Measurements from ENCODE around the gene FADS6. TPM values are rescaled to one million over a fixed set of nuclear protein-coding genes. Genes with fewer than 3 reads are reported as not detected.

FADS6 gene
- polyA plus RNA-seq, 1 donor (not counting 4 experiments of a cell fraction or from before 2014, with no cell fraction given): 0.07 TPM

- Histone ChIP-seq H3K9me3 (ENCODE audit: control insufficient read depth, low read depth, low read length) (no peaks in the 10 kb centered on the region), H3K9ac (ENCODE audit: control insufficient read depth, extremely low read depth, insufficient read depth, low read length) (no peak overlapping the region), H3K4me3 (ENCODE audit: control insufficient read depth in 2 of 3, extremely low read depth in 1 of 3, insufficient read depth in 2 of 3, low read depth in 1 of 3, low read length in 3 of 3) (no peak overlapping the region), H2AFZ (ENCODE audit: control insufficient read depth, low read length) (no peak overlapping the region), H3K27me3 (ENCODE audit: control insufficient read depth, extremely low read depth, insufficient read depth, low read length) (peaks cover 46% of the 10 kb centered on the region), H3K9me1 (ENCODE audit: control insufficient read depth, extremely low read depth, insufficient read depth, low read length) (no peaks in the 10 kb centered on the region), H3K36me3 (ENCODE audit: control insufficient read depth in 2 of 2, extremely low read depth in 1 of 2, insufficient read depth in 2 of 2, low read length in 2 of 2) (no peaks in the 10 kb centered on the region), H3K4me2 (ENCODE audit: control insufficient read depth, extremely low read depth, insufficient read depth, low read depth, low read length) (no peak overlapping the region), H3K4me1 (ENCODE audit: control insufficient read depth, extremely low read depth, insufficient read depth, low read length) (peaks cover 19% of the 10 kb centered on the region), H4K20me1 (ENCODE audit: control insufficient read depth, extremely low read depth, insufficient read depth, low read length) (no peaks in the 10 kb centered on the region), H3K27ac (ENCODE audit: control insufficient read depth, insufficient read depth, low read length) (no peak overlapping the region), H3K79me2 (ENCODE audit: control insufficient read depth, insufficient read depth, low read length) (no peaks in the 10 kb centered on the region)
- FAIRE-seq (no peak), DNase-seq (ENCODE audit: low read depth, low spot score) (no peak)
- TF ChIP-seq EZH2 (IDR thresholded peaks at IDR 0.05; ENCODE audit: low read length) (no peak), CTCF (optimal IDR thresholded peaks at IDR 0.05 in 1 of 3, IDR thresholded peaks at IDR 0.05 in 1 of 3, conservative IDR thresholded peaks at IDR 0.05 in 1 of 3; ENCODE audit: extremely low read depth in 1 of 3, insufficient read depth in 2 of 3, low read length in 3 of 3) (no peak)
- dilution Hi-C loops (cut with MboI; ENCODE audit: extremely low pct_ligation_motif_present, low sequenced_read_pairs): no loop called here
These were observed 28.7 kb upstream of the FADS6 start for GRCh38 chr17:74922172-74922571.

GRCh38 chr17:74921769-74922168, 28.3 kb upstream of the FADS6 start:
- Histone ChIP-seq H3K27me3 (ENCODE audit: control insufficient read depth, extremely low read depth, insufficient read depth, low read length) (peaks cover 43% of the 10 kb centered on the region), H3K36me3 (ENCODE audit: control insufficient read depth in 2 of 2, extremely low read depth in 1 of 2, insufficient read depth in 2 of 2, low read length in 2 of 2) (no peaks in the 10 kb centered on the region), H3K27ac (ENCODE audit: control insufficient read depth, insufficient read depth, low read length) (no peak overlapping the region), H4K20me1 (ENCODE audit: control insufficient read depth, extremely low read depth, insufficient read depth, low read length) (no peaks in the 10 kb centered on the region), H3K4me1 (ENCODE audit: control insufficient read depth, extremely low read depth, insufficient read depth, low read length) (peaks cover 19% of the 10 kb centered on the region), H3K9me3 (ENCODE audit: control insufficient read depth, low read depth, low read length) (no peaks in the 10 kb centered on the region), H2AFZ (ENCODE audit: control insufficient read depth, low read length) (no peak overlapping the region), H3K9ac (ENCODE audit: control insufficient read depth, extremely low read depth, insufficient read depth, low read length) (no peak overlapping the region), H3K79me2 (ENCODE audit: control insufficient read depth, insufficient read depth, low read length) (no peaks in the 10 kb centered on the region), H3K9me1 (ENCODE audit: control insufficient read depth, extremely low read depth, insufficient read depth, low read length) (no peaks in the 10 kb centered on the region), H3K4me2 (ENCODE audit: control insufficient read depth, extremely low read depth, insufficient read depth, low read depth, low read length) (no peak overlapping the region), H3K4me3 (ENCODE audit: control insufficient read depth in 2 of 3, extremely low read depth in 1 of 3, insufficient read depth in 2 of 3, low read depth in 1 of 3, low read length in 3 of 3) (no peak overlapping the region)
- no peak for TF ChIP-seq EZH2 (IDR thresholded peaks at IDR 0.05; ENCODE audit: low read length)
- no peak for TF ChIP-seq CTCF (optimal IDR thresholded peaks at IDR 0.05 in 1 of 3, IDR thresholded peaks at IDR 0.05 in 1 of 3, conservative IDR thresholded peaks at IDR 0.05 in 1 of 3; ENCODE audit: extremely low read depth in 1 of 3, insufficient read depth in 2 of 3, low read length in 3 of 3)
- dilution Hi-C loops (cut with MboI; ENCODE audit: extremely low pct_ligation_motif_present, low sequenced_read_pairs): no loop called here
- FAIRE-seq (no peak), DNase-seq (ENCODE audit: low read depth, low spot score) (no peak)

Measured in keratinocyte (primary cell).